ENCODE results near the gene OPN1SW. TPM values are rescaled to one million over a fixed set of nuclear protein-coding genes. Genes with fewer than 3 reads are reported as not detected.

The OPN1SW gene
- total RNA-seq, 1 donor from 2014 or later = not detected

DNA sequence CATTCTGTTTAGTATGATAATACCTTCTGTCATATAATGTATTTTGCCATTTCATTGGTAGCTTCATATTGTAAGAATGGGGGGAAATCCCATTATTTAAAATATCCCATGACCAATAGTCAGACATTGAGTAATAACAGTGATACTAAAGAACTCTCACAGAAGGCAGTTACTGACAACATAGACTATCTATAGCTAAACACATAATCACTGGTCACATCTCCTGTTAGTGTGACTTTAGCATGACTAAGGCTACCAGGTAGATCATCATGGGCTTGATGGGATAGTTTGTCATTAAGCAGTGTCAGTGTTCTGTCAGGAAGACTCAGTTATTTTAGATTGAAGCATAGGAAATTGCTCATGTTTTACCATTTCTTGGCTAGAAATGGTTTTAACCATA, 16.4 kb downstream of the OPN1SW start:
- DNase-seq (ENCODE audit: low spot score) = no peak

DNA sequence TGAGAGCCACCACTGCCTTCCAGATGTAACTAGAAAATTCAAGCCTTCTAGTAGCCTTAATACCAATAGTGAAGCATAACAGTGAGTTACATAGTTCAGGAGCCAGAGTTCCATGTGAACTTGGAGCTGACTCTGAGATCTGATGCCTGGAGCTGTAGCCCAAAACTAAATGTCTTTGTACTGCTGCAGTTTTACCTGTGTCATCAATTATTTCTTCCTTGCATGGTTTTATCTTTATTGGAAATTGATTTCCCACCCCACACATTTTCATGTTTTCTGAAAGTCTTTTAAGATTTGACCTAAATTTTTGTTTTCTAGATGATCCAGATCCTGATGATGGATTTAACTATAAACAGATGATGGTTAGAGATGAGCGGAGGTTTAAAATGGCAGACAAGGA, 17.0 kb downstream of the OPN1SW start:
- DNase-seq (ENCODE audit: low spot score) = no peak

DNA sequence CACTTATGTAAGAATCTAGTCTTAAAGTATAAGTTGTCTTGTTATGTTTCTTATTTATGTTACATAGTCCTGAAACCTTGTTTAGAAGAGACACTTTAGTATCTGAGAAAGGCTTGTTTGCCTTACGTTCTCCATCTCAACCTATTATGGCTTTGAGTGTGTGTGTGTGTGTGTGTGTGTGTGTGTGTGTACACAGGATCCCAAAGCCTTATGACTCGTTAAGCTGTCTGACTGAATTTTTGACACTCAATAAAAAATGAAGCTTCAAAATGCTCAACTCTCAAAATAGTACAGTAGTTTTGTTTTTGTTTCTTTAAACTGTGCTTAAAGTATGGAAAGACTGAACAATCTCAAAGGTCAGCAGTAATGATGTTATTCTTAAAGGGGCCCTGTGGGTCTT, 18.4 kb downstream of the OPN1SW start:
- no peak for DNase-seq (ENCODE audit: low spot score)

DNA sequence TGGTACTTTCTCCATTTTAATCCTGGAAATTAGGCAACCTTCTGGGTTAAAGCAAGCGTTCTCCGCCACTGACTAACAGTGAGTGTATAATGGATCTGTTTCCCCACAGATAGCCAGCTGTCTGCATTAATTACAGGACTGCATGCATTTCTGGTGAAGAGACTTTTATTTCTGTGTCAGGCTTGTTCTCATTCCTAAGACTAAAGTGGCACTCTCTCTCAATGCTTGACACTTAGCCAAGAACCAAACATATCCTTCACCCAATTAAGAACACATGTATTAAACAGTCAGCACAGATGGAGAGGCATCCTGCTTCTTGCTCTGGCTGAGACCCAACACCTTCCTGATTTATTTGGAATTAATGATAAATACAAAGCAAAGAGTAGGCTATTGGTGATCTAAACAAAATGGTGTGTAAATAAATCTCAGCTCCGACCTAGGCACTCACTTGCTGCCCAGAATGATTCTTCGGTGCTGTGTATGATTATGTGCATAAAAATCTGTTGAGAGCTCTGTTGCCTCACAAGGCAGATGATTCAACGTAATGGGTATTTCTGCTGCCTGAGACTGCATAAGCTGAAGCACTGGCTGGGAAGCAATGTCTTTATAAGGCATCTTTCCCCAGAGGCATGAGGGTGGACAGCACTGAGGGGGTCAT, 19.6 kb downstream of the OPN1SW start:
- no peak for DNase-seq (ENCODE audit: low spot score)

DNA sequence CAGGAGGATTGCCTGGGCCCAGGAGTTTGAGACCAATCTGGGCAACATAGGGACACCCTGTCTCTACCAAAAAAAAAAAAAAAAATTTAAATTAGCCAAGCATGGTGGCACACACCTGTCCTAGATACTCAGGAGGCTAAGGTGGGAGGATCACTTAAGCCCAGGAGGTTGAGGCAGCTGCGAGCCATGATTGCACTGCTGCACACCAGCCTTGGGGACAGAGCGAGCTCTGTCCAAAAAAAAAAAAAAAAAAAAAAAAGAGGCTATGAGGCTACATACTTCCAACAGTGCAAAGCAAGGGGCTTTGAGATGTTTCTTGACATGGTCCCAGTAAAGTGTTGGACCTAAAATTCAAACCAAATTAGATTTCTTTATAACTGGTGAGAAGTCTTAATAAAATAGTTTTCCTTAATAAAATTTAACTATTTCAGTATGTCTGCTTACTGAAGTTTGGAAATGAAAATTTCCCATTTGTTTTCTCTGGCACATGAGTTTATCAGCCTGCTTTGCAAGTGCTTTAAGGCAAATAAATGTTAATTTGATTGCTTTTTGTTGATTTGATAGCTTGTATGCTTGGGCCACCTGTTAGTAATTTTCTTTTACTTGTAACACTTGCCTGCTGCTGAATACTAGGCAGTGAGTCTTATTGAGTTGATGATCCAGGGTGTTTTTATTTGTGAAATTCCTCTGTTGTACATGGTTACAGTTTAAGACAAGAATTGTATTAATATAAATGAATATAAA, 20.3 kb downstream of the OPN1SW start:
- DNase-seq (ENCODE audit: low spot score) = no peak

DNA sequence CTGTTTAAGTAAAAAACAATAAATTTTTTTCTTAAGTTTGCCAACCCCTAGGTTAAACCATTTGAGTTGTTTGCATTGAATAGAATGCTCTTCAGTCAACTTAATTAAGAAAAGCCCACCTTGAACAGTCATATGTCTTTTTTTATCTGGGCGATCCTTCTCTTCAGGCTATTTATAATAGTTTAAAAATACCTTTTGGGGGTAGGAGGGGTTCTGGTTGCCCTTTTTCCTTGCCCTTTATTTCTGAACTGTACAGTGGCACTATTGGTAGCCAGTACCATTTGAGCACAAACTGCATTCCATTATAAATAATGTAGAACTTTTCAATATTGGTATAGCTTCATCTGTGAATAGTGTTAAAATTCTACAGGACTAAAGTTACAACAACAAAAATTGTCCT, 23.3 kb downstream of the OPN1SW start:
- DNase-seq (ENCODE audit: low spot score) = no peak

DNA sequence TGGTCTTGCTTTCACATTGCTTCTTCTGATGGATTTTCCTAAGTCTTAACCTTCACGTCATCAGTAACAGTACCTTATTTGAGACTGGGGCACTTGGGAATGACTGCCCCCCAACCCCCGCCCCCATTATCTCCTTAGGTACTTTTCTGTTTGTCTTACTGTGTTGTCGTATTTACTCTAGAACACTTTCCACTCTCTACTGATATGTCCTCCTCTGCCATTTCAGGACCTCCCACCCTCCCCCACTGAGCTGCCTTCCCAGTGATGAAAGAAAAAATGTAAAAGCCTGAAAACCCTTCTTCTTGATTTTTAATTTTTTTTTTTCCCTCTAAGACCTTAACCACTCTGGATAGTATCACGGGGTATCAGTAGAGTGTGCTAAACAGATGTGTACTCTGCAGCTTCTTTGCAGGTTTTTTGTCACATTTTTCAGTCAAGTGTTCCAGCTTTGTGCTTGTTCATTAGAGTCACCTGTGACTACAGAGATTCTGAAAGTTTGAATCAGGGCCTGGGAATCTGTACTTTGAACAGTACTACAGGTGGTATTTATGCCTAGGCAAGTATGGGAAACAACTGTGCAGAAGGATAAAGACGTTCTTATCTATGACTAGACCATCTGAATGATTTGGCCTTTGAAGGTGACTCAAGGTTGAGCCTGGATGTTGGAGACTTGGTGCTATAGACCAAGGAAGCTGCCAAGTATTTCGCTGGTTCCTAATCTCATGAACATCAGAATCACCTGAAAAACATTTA, 28.1 kb downstream of the OPN1SW start:
- no peak for DNase-seq (ENCODE audit: low spot score)

DNA sequence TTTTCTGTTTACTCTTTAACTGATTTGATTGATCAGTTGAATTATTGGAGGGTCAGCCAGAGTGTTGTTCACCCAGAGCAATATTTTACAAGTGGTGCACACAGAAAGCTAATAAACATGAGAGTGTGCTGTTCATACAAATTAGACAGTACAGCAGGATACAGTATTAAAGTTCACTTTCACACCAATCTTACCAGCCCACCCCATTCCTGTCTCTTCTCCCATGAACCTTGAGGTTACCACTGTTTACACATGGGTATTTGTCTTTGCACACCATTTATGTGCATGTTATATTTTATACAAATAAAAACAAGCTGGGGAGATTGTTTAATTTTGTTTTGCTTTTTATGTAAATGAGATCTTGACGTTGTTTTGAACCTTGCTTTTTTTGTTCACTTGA, 29.9 kb downstream of the OPN1SW start:
- DNase-seq (ENCODE audit: low spot score) = no peak

DNA sequence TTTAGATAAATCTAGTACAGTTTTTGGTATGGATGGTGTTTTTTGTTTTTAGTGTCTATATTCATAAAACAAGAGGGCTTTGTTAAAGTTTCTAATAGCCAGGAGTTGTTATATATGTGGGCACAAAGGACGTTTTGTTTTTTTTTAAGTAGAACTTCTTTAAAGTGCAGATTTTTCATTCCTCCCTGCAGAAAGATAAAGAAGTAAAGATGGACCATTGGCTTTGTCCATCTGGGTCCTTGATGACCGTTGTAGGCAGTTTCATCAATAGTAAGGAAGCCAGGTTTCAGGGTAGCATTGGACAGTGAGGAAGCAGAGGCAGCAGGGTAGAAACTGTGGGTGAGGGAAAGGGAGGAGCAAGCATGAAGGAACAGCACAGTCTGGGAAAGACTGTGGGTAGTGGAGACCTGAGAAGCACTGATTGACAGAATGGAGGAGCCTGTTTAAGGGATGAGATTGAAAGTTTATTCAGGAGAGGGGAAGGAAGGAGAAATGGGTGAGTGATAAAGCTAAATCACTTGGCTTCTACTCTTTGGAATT, 31.2 kb downstream of the OPN1SW start:
- no peak for DNase-seq (ENCODE audit: low spot score)

DNA sequence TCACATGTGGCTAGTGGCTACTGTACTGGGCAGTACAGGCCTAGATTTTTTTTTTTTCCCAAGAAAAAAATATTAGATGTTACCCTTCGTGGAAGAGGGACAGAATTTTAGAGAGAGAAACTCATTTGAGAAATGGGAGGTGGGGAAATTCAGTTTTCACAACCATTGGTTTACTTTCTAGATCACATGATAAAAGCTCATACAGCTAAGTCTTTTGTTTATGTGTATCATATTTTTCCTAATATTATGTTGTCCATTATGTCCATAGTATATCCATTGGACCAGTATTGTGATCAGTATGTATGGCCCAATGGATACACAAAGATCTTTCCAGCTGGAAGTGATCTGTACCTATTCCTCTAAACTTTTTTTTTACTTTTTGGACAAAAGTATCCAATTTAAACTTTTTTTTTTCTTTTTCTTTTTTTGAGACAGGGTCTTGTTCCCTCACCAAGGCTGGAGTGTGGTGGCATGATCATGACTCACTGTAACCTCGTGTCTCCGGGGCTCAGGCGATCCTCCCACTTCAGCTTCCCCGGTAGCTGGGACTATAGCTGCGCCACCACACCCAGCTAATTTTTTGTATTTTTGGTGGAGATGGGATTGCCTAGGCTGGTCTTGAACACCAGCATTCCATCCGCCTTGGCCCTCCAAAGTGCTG, 32.4 kb downstream of the OPN1SW start:
- DNase-seq (ENCODE audit: low spot score) = no peak

DNA sequence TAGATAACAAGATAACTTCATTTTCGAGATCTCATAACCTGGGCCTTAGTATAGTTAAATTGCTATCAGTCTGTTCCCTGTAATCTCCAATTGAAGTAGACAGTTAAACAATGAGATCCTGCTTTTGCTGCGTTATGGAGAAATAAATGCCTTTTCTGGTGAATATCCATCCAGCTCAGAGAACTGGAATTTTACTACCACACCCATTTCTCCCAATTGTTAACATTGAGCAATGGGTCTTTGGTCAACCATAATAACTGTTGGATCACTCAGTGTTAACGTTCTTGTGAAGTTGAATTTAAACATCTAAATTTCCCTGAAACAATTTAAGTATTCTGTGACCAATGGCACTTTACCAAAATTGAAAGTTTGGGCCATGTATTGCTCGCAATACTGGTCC, 33.4 kb downstream of the OPN1SW start:
- DNase-seq (ENCODE audit: low spot score) = no peak

DNA sequence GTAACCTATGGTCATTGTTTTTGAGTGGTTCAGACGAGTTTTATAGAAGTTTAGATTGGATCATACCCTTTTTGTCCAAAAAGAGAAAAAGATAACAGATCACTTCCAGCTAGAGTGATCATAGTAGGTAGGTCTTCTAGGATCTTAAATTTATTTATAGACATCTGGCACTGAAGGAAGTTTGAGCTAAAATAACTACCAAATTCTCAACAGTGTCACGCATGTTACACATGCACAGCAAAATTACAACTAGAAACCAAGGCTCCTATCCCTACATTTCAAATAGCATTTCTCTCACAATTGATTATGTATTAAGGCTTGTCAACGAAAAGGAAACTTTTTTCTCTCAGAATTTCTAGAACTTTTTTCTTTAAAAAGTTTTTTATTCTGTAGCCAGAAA, 34.1 kb downstream of the OPN1SW start:
- no peak for DNase-seq (ENCODE audit: low spot score)

DNA sequence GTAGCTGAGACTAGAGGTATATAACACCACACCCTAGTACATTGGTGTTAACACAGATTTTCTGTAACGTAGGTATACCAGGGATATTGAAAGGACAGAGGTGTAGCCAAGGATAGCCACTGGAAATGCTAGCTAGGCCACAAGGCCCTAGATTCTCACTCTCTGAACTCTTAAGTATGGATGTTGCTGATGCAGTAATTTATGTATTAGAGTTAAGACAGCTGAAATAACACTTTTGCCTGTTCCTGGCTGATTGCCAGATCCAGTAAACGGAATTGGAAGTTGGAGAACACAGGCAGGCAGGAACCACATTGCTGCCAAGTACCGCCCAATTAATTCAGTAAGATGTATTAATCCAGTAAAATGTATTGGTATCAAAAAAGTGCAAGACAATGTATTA, 34.6 kb downstream of the OPN1SW start:
- no peak for DNase-seq (ENCODE audit: low spot score)

DNA sequence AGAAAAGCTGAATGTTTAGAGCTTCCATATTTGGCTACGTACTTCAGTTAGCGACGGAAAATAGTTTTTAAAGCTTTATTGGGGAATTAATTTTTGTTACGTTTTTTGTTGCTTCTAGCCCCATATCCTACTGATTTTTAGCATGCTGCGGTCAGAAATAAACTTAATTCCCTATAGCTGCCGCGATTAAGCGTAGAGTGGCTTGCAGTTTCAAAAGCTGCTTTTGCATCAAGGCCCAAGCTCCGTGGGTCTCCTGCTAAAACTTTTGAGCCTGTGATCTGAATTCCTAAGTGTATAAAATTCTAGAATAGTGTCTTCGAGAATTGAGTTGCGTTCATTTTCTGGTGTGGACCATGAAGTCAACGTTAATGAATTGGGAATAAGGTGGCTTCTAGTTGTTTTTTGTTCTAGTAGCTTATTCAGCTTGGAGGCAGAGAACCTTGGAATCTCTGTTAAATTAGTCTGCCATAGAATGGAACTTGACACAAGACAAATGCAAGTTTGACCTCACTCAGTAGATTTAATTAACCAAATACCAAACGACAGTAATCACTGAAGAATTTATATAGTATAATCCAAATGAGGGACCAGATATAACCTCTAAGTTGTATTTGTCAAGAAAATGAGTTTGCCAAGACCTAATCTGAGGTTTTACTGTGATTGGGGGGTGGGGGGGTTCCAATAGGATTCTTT, 35.5 kb downstream of the OPN1SW start:
- DNase-seq (ENCODE audit: low spot score) = no peak

DNA sequence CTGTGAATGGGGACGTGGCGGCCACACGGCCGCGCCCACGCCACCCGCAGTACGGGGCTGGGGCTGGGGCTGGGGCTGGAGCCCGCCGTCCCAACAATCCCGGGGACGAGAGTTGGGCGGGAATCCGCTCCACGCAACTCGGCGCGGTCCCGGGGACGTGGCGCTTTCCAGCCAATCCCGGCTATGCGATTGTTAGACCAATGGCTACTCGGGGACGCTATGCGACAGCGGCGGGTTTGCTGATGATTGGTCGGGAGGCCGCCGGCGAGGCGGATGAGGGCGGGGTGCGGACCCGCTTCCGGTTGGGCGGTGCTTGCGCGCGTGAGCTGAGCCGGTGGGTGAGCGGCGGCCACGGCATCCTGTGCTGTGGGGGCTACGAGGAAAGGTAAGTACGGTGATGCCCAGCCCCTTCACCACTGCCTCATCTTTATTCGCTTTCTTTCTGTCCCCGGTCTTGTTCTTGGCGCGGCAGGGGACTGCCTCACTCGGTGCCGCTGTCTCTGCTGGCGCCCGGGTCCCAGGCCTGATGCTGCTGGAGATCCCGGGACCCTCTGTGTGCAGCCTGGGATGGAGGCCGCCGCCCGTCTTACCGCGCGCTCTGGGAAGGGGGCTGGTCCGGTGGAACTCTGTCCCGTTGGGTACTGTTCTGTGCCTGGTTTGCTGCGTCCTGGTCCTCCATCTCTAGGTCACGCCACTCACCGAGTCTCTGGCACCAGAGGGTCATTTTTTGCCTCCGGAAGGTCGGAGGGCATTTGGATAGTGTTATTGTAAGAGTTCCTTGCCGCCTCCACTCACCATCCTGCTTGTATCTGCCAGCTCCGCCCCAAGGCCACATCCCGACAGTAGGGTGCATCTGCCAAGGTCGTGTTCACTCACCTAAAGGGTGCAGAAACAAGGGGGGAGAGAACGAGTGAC, 36.3 kb downstream of the OPN1SW start, which contains the start of gene CALU:
TSS of gene CALU (plus strand) at position 312 of the 915 bp plus-strand sequence. CDS start 9,225 bp downstream, outside the sequence.
- peak; percentile 100 for DNase-seq (ENCODE audit: low spot score)

DNA sequence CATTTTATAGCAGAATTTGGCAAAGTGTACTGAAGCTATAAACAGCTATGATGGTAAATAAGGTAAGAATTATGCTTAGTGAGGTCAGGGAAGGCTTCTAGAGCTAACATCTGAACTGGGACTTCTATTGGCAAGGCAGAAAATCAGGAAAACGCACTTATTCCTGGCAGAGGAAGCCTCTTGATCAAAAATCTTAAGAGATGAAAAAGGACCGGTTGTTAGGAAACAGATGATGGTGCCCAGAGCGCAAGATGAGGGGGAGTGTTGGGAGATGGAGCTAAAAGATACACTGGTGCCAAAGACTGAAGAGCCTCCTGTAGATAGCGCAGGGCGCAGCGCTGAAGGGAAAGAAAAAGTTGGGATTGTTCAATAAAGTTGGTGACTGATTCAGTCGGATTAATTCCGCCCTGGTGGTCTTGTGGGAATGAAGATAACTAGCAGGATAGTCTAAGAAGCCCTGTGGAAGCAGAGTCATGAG, 37.0 kb downstream of the OPN1SW start:
- DNase-seq (ENCODE audit: low spot score) = no peak

DNA sequence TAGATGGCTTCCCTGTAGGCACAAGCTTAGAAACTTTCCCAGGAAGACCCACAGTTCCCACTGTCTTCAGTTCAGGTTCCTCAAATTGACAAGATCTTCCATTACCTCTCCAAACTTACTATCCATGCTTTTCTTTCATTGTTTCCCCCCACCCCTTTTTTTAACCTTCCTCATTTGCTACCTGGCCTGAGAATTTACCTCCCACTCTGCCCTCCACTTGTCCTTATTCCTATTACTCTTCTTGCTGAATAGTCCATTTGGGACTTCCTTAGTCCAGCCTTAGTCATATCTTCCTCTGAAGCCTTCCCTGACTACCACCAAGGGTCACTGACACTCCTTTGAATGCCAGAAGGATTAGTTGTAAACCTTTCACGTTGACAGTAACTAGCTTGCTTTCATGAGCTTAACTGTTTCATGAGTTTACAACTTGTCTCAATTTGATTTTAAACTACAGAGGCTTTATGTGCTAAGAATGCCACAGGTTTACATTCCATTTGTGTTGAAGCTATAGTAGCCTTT, 37.7 kb downstream of the OPN1SW start:
- no peak for DNase-seq (ENCODE audit: low spot score)

DNA sequence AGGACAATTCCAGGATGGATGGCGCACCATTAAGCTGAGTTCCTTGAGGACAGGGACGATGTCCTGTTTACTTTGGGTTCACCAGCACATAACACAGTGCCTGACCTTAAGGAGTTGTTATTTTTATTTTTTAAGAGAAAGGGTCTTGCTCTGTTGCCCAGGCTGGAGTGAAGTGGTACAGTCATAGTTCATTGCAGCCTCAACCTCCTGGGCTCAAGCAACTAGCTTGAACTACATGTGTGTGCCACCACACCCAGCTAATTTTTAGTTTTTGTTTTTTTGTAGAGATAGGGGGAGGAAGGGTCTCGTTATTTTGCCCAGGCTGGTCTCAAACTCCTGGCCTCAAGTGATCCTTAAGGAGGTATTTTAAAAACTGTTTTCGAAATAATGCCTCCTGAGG, 38.2 kb downstream of the OPN1SW start:
- DNase-seq (ENCODE audit: low spot score) = no peak

DNA sequence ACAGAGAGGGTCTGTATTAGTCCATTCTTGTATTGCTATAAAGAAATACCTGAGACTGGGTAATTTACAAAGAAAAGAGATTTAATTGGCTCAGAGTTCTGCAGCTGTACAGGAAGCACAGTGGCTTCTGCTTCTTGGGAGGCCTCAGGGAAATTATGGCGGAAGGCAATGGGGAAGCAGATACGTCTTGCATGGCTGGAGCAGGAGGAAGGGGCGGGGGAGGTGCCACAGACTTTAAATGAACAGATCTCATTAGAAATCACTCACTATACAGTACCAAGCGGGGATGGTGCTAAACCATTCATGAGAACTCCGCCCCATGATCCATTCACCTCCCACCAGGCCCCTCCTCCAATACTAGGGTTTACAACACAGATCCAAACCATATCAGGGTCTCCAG, 40.2 kb downstream of the OPN1SW start:
- no peak for DNase-seq (ENCODE audit: low spot score)

Data from mesenteric fat pad (tissue), 1 donor.